GM19372 (cell line): ENCODE measurements around the gene ZNF329.

Experiments
- ATAC-seq: cut with Tn5 transposase; IDR thresholded peaks from one replicate; pipeline ENCODE4 v1.9.1; 2021; ENCODE audit warnings: mild to moderate bottlenecking, low read depth, moderate library complexity; ENCODE audit not compliant: unreplicated experiment

ZNF329 gene

GRCh38 chr19:58123354-58123753, 27.2 kb downstream of the ZNF329 start:
- no peak for ATAC-seq

GRCh38 chr19:58118979-58119733, 31.4 kb downstream of the ZNF329 start:
- no peak for ATAC-seq

- no peak for ATAC-seq
These were observed 32.6 kb downstream of the ZNF329 start for GRCh38 chr19:58117841-58118575.

- ATAC-seq: no peak
These were observed 42.1 kb downstream of the ZNF329 start for GRCh38 chr19:58108546-58108817.

GRCh38 chr19:58107778-58108545, 42.6 kb downstream of the ZNF329 start:
- ATAC-seq: no peak

- ATAC-seq: no peak
These were observed 51.9 kb downstream of the ZNF329 start for GRCh38 chr19:58098682-58098998.

- ATAC-seq: peak; percentile 86
These were observed 52.6 kb downstream of the ZNF329 start, which contains the start of gene ZSCAN18 for GRCh38 chr19:58097781-58098681. ZSCAN18 (minus strand) TSS chr19:58098231; CDS start chr19:58090267, 7,964 bp downstream.

GRCh38 chr19:58097349-58097748, 53.2 kb downstream of the ZNF329 start:
- no peak for ATAC-seq

GRCh38 chr19:58096884-58097283, 53.7 kb downstream of the ZNF329 start:
- no peak for ATAC-seq

- no peak for ATAC-seq
These were observed 55.3 kb downstream of the ZNF329 start for GRCh38 chr19:58095328-58095727.

- ATAC-seq: no peak
These were observed 57.5 kb downstream of the ZNF329 start for GRCh38 chr19:58093071-58093470.

- no peak for ATAC-seq
These were observed 59.2 kb downstream of the ZNF329 start for GRCh38 chr19:58091251-58091995.

- no peak for ATAC-seq
These were observed 60.7 kb downstream of the ZNF329 start for GRCh38 chr19:58089846-58090245.

GRCh38 chr19:58088521-58089052, 62.0 kb downstream of the ZNF329 start:
- no peak for ATAC-seq

- no peak for ATAC-seq
These were observed 63.5 kb downstream of the ZNF329 start for GRCh38 chr19:58086825-58087710.

- no peak for ATAC-seq
These were observed 65.2 kb downstream of the ZNF329 start for GRCh38 chr19:58085348-58085875.

GRCh38 chr19:58084596-58085347, 65.8 kb downstream of the ZNF329 start:
- ATAC-seq: no peak

GRCh38 chr19:58083021-58083420, 67.6 kb downstream of the ZNF329 start:
- no peak for ATAC-seq
